Hepatocyte (in vitro differentiated cells): ENCODE measurements around the gene PGC.

ENCODE experiments used
- CTCF ChIP-seq: fragments of 200-600 bp; sonication (generic); IDR thresholded peaks from 2 replicates; pipeline ENCODE4 v1.5.1; 2016; ENCODE audit warnings: antibody characterized with exemption, mild to moderate bottlenecking; ENCODE audit not compliant: poor library complexity
- EZH2 ChIP-seq: fragments of 200-600 bp; sonication (generic); IDR thresholded peaks from 2 replicates; pipeline ENCODE4 v1.6.1; 2016; ENCODE audit warnings: antibody characterized with exemption, mild to moderate bottlenecking, borderline replicate concordance
- EZH2phosphoT487 ChIP-seq: fragments of 200-600 bp; sonication (generic); IDR thresholded peaks from one replicate; pipeline ENCODE4 v1.6.1; 2018; ENCODE audit warnings: antibody characterized with exemption, mild to moderate bottlenecking, low read depth, moderate library complexity; ENCODE audit not compliant: unreplicated experiment, severe bottlenecking

- TF ChIP-seq CTCF, result no peak
- TF ChIP-seq EZH2phosphoT487, result no peak
- TF ChIP-seq EZH2, result no peak
Measured at GRCh38 chr6:41711323-41712038, 35.7 kb downstream of the PGC start.
